Endothelial cell (in vitro differentiated cells): ENCODE data around the gene MRPL52. TPM values are rescaled to one million over a fixed set of nuclear protein-coding genes. Genes with fewer than 3 reads are reported as not detected.

Experiments used
- DNase-seq: peaks from one replicate; pipeline ENCODE4 v3.0.0; 2021; ENCODE audit warnings: low spot score
- H3K27ac Mint-ChIP-seq: one replicate; pipeline ENCODE4 v1.8.0; 2021; ENCODE audit warnings: mixed read lengths, inconsistent platforms; ENCODE audit not compliant: unreplicated experiment
- H3K27me3 Mint-ChIP-seq: one replicate; pipeline ENCODE4 v1.8.0; 2021; ENCODE audit warnings: mild to moderate bottlenecking, moderate library complexity, mixed read lengths, inconsistent platforms; ENCODE audit not compliant: unreplicated experiment
- H3K36me3 Mint-ChIP-seq: one replicate; pipeline ENCODE4 v1.8.0; 2021; ENCODE audit warnings: mild to moderate bottlenecking, low read depth, mixed read lengths, inconsistent platforms; ENCODE audit not compliant: unreplicated experiment
- H3K4me1 Mint-ChIP-seq: one replicate; pipeline ENCODE4 v1.8.0; 2021; ENCODE audit warnings: mild to moderate bottlenecking, mixed read lengths, inconsistent platforms; ENCODE audit not compliant: unreplicated experiment
- H3K4me3 Mint-ChIP-seq: one replicate; pipeline ENCODE4 v1.8.0; 2021; ENCODE audit warnings: mild to moderate bottlenecking, mixed read lengths, inconsistent platforms; ENCODE audit not compliant: unreplicated experiment
- H3K9me3 Mint-ChIP-seq: one replicate; pipeline ENCODE4 v1.8.0; 2021; ENCODE audit warnings: mixed read lengths, inconsistent platforms; ENCODE audit not compliant: unreplicated experiment
- CTCF ChIP-seq: fragments of 200-600 bp; sonication (generic); IDR thresholded peaks from one replicate; pipeline ENCODE4 v1.5.0; 2021; ENCODE audit warnings: antibody characterized with exemption; ENCODE audit not compliant: unreplicated experiment
- total RNA-seq: library from RNA; stranded (reverse); fragmentation: NEBNext Ultra II Directional; extraction: Animal tissue kit (Norgen Biotek cat#: 25700); gene quantifications from one replicate; pipeline ENCODE4 v1.2.1, GENCODE V29; 2021; ENCODE audit not compliant: unreplicated experiment

Gene MRPL52
- total RNA-seq, 1 donor from 2014 or later, result 126 TPM

- H3K9me3 Mint-ChIP-seq, result no peaks in the 10 kb centered on the region
- peaks cover 3% of the 10 kb centered on the region for H3K36me3 Mint-ChIP-seq
- H3K27me3 Mint-ChIP-seq, result no peaks in the 10 kb centered on the region
- no peak for DNase-seq
- no peak overlapping the region for H3K4me3 Mint-ChIP-seq
- no peak for TF ChIP-seq CTCF
- peaks cover 17% of the 10 kb centered on the region for H3K4me1 Mint-ChIP-seq
- H3K27ac Mint-ChIP-seq, result no peak overlapping the region
Observed at GRCh38 chr14:22811722-22812121, 18.0 kb upstream of the MRPL52 start.

- H3K4me3 Mint-ChIP-seq, result no peak overlapping the region
- TF ChIP-seq CTCF, result no peak
- no peak for DNase-seq
- H3K27me3 Mint-ChIP-seq, result no peaks in the 10 kb centered on the region
- peaks cover 18% of the 10 kb centered on the region for H3K4me1 Mint-ChIP-seq
- no peaks in the 10 kb centered on the region for H3K9me3 Mint-ChIP-seq
- H3K27ac Mint-ChIP-seq, result no peak overlapping the region
- H3K36me3 Mint-ChIP-seq, result peaks cover 3% of the 10 kb centered on the region
Observed at GRCh38 chr14:22812744-22813143, 16.9 kb upstream of the MRPL52 start.

- DNase-seq, result no peak
- Mint-ChIP-seq H3K27ac (no peak overlapping the region), H3K4me3 (no peak overlapping the region), H3K4me1 (peaks cover 21% of the 10 kb centered on the region), H3K9me3 (no peaks in the 10 kb centered on the region), H3K27me3 (peaks cover 3% of the 10 kb centered on the region), H3K36me3 (peaks cover 3% of the 10 kb centered on the region)
- TF ChIP-seq CTCF, result no peak
Observed at GRCh38 chr14:22813145-22813544, 16.5 kb upstream of the MRPL52 start.

GRCh38 chr14:22814373-22814772 lies 15.3 kb upstream of the MRPL52 start:
- no peaks in the 10 kb centered on the region for H3K9me3 Mint-ChIP-seq
- H3K4me3 Mint-ChIP-seq, result no peak overlapping the region
- no peak for DNase-seq
- H3K4me1 Mint-ChIP-seq, result peaks cover 28% of the 10 kb centered on the region
- H3K27me3 Mint-ChIP-seq, result peaks cover 3% of the 10 kb centered on the region
- H3K27ac Mint-ChIP-seq, result no peak overlapping the region
- H3K36me3 Mint-ChIP-seq, result peaks cover 3% of the 10 kb centered on the region
- TF ChIP-seq CTCF, result no peak

GRCh38 chr14:22814941-22815713 lies 14.6 kb upstream of the MRPL52 start, which contains the start of gene SLC7A7:
TSS of gene SLC7A7 (minus strand) at chr14:22815435. CDS start at chr14:22813398, 2,037 bp downstream.
- H3K36me3 Mint-ChIP-seq, result peaks cover 3% of the 10 kb centered on the region
- no peak within 1 kb of the TSS for H3K27ac Mint-ChIP-seq
- H3K27me3 Mint-ChIP-seq, result peaks cover 6% of the 10 kb centered on the region
- H3K4me3 Mint-ChIP-seq, result no peak within 1 kb of the TSS
- H3K4me1 Mint-ChIP-seq, result peaks cover 34% of the 10 kb centered on the region
- no peak for TF ChIP-seq CTCF
- no peak for DNase-seq
- H3K9me3 Mint-ChIP-seq, result no peaks in the 10 kb centered on the region
